ENCODE data around the gene UNK. TPM values are rescaled to one million over a fixed set of nuclear protein-coding genes. Genes with fewer than 3 reads are reported as not detected.
A peak's percentile ranks its signal among the peaks of the same experiment; 100 is the strongest.
"Not testable (repeated sequence)": the region's sequence is repeated elsewhere in the genome, so short reads cannot be mapped to it uniquely, and the experiment has no call there.

Gene UNK
- total RNA-seq, 2 donors from 2014 or later, result 31.0 to 51.7 TPM

DNA sequence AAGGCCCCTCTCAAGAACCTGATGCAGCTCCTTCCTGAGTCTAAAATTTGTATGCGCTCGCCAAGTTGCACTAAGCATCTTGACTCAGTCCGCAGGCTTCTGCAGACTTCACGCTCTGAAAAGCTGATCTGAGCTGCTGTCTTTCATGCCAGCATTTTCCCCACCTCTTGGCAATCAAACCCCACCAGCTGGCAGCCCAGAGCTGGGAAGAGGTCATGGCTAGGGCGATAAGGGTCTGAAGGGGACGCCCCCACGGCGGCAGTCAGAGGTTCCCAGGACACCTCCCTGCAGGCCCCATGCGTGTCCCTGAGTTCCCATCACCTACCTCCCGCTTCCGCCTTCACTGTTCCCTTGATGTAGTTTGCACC, 64.7 kb downstream of the UNK start:
- Histone ChIP-seq H3K27me3 (replicated peaks; ENCODE audit: insufficient read depth) (no peaks in the 10 kb centered on the region), H3K27ac (no peak overlapping the region), H3K4me3 (no peak overlapping the region), H3K9me3 (no peaks in the 10 kb centered on the region), H3K4me1 (ENCODE audit: control insufficient read depth in 1 of 2, low read depth in 2 of 2) (peaks cover 32 to 55% of the 10 kb centered on the region in 2 donors), H3K36me3 (peaks cover 62% of the 10 kb centered on the region)
- TF ChIP-seq, protein P1, sequence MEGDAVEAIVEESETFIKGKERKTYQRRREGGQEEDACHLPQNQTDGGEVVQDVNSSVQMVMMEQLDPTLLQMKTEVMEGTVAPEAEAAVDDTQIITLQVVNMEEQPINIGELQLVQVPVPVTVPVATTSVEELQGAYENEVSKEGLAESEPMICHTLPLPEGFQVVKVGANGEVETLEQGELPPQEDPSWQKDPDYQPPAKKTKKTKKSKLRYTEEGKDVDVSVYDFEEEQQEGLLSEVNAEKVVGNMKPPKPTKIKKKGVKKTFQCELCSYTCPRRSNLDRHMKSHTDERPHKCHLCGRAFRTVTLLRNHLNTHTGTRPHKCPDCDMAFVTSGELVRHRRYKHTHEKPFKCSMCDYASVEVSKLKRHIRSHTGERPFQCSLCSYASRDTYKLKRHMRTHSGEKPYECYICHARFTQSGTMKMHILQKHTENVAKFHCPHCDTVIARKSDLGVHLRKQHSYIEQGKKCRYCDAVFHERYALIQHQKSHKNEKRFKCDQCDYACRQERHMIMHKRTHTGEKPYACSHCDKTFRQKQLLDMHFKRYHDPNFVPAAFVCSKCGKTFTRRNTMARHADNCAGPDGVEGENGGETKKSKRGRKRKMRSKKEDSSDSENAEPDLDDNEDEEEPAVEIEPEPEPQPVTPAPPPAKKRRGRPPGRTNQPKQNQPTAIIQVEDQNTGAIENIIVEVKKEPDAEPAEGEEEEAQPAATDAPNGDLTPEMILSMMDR (IDR thresholded peaks at IDR 0.05), result no peak
- ATAC-seq (ENCODE audit: insufficient number of reproducible peaks, low FRiP score, low read depth) (no peak), DNase-seq (ENCODE audit: low spot score) (no peak)

DNA sequence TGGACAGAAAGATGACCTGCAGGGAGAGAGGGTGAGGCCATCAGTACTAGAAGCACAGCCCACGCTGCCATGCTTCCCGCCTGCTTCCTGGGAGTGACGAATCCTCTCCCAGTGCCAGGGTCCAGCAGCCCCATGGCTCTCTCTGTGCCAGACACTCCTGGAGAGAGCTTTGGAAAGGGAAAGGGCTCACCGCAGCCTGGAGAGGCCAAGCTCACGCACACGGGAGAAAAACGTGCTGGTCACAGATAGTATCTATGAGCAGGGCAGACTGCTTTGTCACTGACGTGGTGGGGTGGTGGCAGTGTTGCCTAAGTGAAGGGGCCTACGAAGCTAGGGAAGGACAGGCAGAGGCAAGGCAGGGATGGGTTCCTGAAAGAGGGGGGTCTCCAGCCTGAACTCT, 65.1 kb downstream of the UNK start:
- DNase-seq (ENCODE audit: low spot score), result no peak
- H3K36me3 ChIP-seq, result peaks cover 62% of the 10 kb centered on the region
- TF ChIP-seq, protein P1 (IDR thresholded peaks at IDR 0.05), result no peak
- no peak overlapping the region for H3K4me3 ChIP-seq
- no peaks in the 10 kb centered on the region for H3K27me3 ChIP-seq (replicated peaks; ENCODE audit: insufficient read depth)
- ATAC-seq (ENCODE audit: insufficient number of reproducible peaks, low FRiP score, low read depth), result no peak
- no peaks in the 10 kb centered on the region for H3K9me3 ChIP-seq
- H3K4me1 ChIP-seq (ENCODE audit: control insufficient read depth in 1 of 2, low read depth in 2 of 2), result peaks cover 30 to 54% of the 10 kb centered on the region in 2 donors
- peak overlapping the region in 1 of 2 donors; percentile 11 for H3K27ac ChIP-seq

DNA sequence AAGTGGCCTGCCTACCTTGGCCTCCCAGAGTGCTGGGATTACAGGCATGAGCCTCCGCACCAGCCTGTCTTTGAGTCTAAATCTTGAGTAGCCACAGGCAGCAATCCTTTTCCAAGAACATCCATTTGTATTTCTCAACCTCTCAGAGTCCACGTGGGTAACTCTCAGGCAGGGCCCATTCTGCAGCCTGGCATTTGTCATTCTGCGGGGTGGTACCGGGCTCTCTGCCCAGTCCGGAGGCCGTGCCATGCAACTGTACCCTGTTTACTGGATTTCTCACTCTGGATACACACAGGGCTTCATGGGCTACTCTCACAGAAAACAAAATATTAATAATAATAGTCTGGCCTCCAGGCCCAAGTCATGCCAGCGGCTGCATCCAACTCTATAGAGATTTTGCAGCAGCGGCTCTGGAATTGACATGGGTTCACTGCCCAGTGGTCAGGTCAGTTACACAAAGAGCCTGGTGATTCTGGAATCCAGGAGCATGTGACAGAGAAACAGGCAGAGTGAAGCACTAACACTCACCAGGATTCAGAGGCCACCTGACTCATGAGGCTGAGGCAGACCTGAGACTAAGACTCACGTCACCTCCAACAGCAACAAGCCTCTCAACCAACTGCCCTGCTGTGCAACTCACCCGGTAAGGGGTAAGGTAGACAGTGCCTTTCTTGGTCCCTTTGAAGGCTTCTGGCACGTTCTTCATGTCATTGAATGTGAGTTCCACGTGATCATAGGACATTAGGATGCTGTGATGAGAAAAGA, 66.5 kb downstream of the UNK start:
- TF ChIP-seq, protein P1 (IDR thresholded peaks at IDR 0.05), result no peak

DNA sequence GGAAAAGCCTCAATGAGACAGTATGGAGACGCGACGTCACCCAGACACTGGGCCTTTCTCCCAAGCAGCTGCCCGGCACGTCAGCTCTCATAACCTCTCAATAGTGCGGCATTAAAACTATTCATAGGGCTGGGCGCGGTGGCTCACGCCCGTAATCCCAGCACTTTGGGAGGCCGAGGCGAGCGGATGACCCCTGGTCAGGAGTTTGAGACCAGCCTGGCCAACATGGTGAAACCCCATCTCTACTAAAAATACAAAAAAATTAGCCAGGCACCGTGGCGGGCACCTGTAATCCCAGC, 67.0 kb downstream of the UNK start:
- H3K9me3 ChIP-seq; H3K4me3 ChIP-seq; H3K27me3 ChIP-seq (replicated peaks; ENCODE audit: insufficient read depth); ATAC-seq (ENCODE audit: insufficient number of reproducible peaks, low FRiP score, low read depth); H3K27ac ChIP-seq; DNase-seq (ENCODE audit: low spot score): not testable (repeated sequence)
- Histone ChIP-seq H3K36me3 (peaks cover 53% of the 10 kb centered on the region), H3K4me1 (ENCODE audit: control insufficient read depth in 1 of 2, low read depth in 2 of 2) (peaks cover 21 to 41% of the 10 kb centered on the region in 2 donors)

More for the DNA sequence above, 66.5 kb downstream of the UNK start:
- Histone ChIP-seq H3K36me3 (peaks cover 58% of the 10 kb centered on the region), H3K27me3 (replicated peaks; ENCODE audit: insufficient read depth) (no peaks in the 10 kb centered on the region), H3K27ac (peak overlapping the region in 1 of 2 donors; percentile 10), H3K4me1 (ENCODE audit: control insufficient read depth in 1 of 2, low read depth in 2 of 2) (peaks cover 18 to 41% of the 10 kb centered on the region in 2 donors), H3K4me3 (no peak overlapping the region), H3K9me3 (no peaks in the 10 kb centered on the region)
- ATAC-seq (ENCODE audit: insufficient number of reproducible peaks, low FRiP score, low read depth), result no peak
- no peak for DNase-seq (ENCODE audit: low spot score)

DNA sequence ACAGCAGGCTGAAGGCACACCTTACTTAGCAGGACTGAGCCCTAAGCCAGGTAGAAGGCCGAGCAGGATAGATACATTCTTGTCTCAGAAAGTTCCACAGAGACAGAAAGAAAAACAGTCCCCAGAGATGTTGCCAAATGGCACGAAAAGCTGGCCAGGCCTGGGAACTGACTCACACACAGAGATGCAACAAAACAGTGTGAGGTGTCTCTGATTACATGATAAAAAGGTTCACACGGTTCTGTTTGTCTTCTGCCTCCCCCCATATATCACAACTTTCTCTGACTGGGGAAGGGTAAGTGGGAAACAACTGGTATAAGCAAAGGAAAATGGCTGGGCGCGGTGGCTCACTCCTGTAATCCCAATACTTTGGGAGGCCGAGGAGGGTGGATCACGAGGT, 68.8 kb downstream of the UNK start:
- ATAC-seq (ENCODE audit: insufficient number of reproducible peaks, low FRiP score, low read depth) (no peak), DNase-seq (ENCODE audit: low spot score) (no peak)
- peaks cover 35% of the 10 kb centered on the region for H3K36me3 ChIP-seq
- TF ChIP-seq, protein P1 (IDR thresholded peaks at IDR 0.05), result no peak
- H3K4me1 ChIP-seq (ENCODE audit: control insufficient read depth in 1 of 2, low read depth in 2 of 2), result peaks cover 21 to 36% of the 10 kb centered on the region in 2 donors
- H3K27ac ChIP-seq, result peak overlapping the region; percentile 84 to 98
- no peaks in the 10 kb centered on the region for H3K9me3 ChIP-seq
- no peaks in the 10 kb centered on the region for H3K27me3 ChIP-seq (replicated peaks; ENCODE audit: insufficient read depth)
- peak overlapping the region; percentile 90 for H3K4me3 ChIP-seq
